GM13977 (cell line): ENCODE results near the gene LARGE2.

ENCODE experiments used
- DNase-seq: peaks from one replicate; pipeline ENCODE4 v3.0.0; 2012; ENCODE audit warnings: low spot score
- CTCF ChIP-seq: IDR thresholded peaks from 2 replicates; pipeline ENCODE4 v1.5.1; 2012; ENCODE audit warnings: mild to moderate bottlenecking, control low read depth; ENCODE audit not compliant: insufficient read depth; ENCODE audit errors: extremely low read depth, missing control alignments
- in situ Hi-C: fragments of 300-500 bp; cut with MboI; formaldehyde crosslinking; loops from one replicate; pipeline ENCODE4 v1.12.0; 2022; ENCODE audit warnings: low sequenced_read_pairs, low pct_unique_long_range_greater_than_20kb, mixed read lengths, inconsistent platforms; ENCODE audit not compliant: unreplicated experiment

LARGE2 gene

GRCh38 chr11:45961751-45962240, 39.3 kb downstream of the LARGE2 start:
- DNase-seq, result no peak
- no peak for TF ChIP-seq CTCF
- in situ Hi-C loops, result no loop called here

- DNase-seq, result peak; percentile 70
- in situ Hi-C loops, result no loop called here
- TF ChIP-seq CTCF, result peak; percentile 89
These were observed 42.5 kb downstream of the LARGE2 start for GRCh38 chr11:45964911-45965389.

GRCh38 chr11:45967506-45967905, 45.0 kb downstream of the LARGE2 start:
- no peak for TF ChIP-seq CTCF
- no peak for DNase-seq
- in situ Hi-C loops, result no loop called here

- TF ChIP-seq CTCF, result no peak
- in situ Hi-C loops, result no loop called here
- DNase-seq, result no peak
These were observed 46.4 kb downstream of the LARGE2 start for GRCh38 chr11:45968901-45969300.

GRCh38 chr11:45973601-45974000, 51.1 kb downstream of the LARGE2 start:
- no peak for TF ChIP-seq CTCF
- in situ Hi-C loops, result no loop called here
- no peak for DNase-seq

GRCh38 chr11:45974806-45975205, 52.4 kb downstream of the LARGE2 start:
- no peak for TF ChIP-seq CTCF
- DNase-seq, result no peak
- in situ Hi-C loops, result no loop called here
